Psoas muscle (tissue), 8 donors: ENCODE results near the gene OR10C1. TPM values are rescaled to one million over a fixed set of nuclear protein-coding genes. Genes with fewer than 3 reads are reported as not detected.
"Not testable (repeated sequence)": the region's sequence is repeated elsewhere in the genome, so short reads cannot be mapped to it uniquely, and the experiment has no call there.

Experiments used
- ATAC-seq, 4 donors: fragments of 200-7000 bp; cut with Tn5 transposase; one replicate each; pipeline ENCODE4 v1.9.1; 2020; ENCODE audit warnings: moderate library complexity in 3 of 4, mild to moderate bottlenecking in 2 of 4
- DNase-seq, 2 donors: peaks; one replicate each; pipeline ENCODE4 v3.0.0-alpha.2; 2020
- H3K27ac ChIP-seq: fragments of 200-600 bp; one replicate; pipeline ENCODE4 v1.8.0; 2022
- H3K27me3 ChIP-seq, 3 donors: fragments of 200-600 bp in 1 of 3; one replicate each; pipeline versions ENCODE4 v1.6.1 to v1.8.0; 2013 to 2022; ENCODE audit warnings: low read length in 2 of 3, mild to moderate bottlenecking in 2 of 3, moderate library complexity in 1 of 3; ENCODE audit not compliant: insufficient read depth in 3 of 3
- H3K36me3 ChIP-seq, 2 donors: fragments of 200-600 bp in 1 of 2; one replicate each; pipeline versions ENCODE4 v1.6.1 to v1.8.0; 2013 to 2022; ENCODE audit warnings: low read depth in 1 of 2, mild to moderate bottlenecking in 1 of 2, moderate library complexity in 1 of 2; ENCODE audit not compliant: insufficient read depth in 1 of 2
- H3K4me1 ChIP-seq: fragments of 200-600 bp; one replicate; pipeline ENCODE4 v1.8.0; 2022
- H3K4me3 ChIP-seq: fragments of 200-600 bp; one replicate; pipeline ENCODE4 v1.8.0; 2022; ENCODE audit warnings: mild to moderate bottlenecking
- H3K9me3 ChIP-seq: fragments of 200-600 bp; one replicate; pipeline ENCODE4 v1.8.0; 2022
- WGBS, 3 donors: extraction: QIAGEN DNeasy Blood & Tissue Kit; methylation state at CpG; one replicate each; pipeline versions ENCODE4 v1.1.6 to v1.1.7; 2013; 5-methylcytosine and 5-hydroxymethylcytosine counted together
- intact Hi-C, 2 donors: fragments of 100-400 bp; cut with DNase I; formaldehyde crosslinking; loops; one replicate each; pipeline versions ENCODE4 v1.11.0 to v1.14.2; 2022
- polyA plus RNA-seq, 3 donors: library from polyadenylated mRNA; stranded (reverse); fragments of 200-250 nt; gene quantifications; one replicate each; pipeline ENCODE4 v1.2.3, GENCODE V29; 2013
- total RNA-seq, 4 donors: library from RNA; stranded (reverse); fragmentation: NEBNext Ultra II Directional in 2 of 4; extraction: Animal tissue kit (Norgen Biotek cat#: 25700) in 2 of 4; gene quantifications; one replicate each; pipeline versions ENCODE4 v1.2.1 to v1.2.4, GENCODE V29; 2021 to 2023
- TF ChIP-seq, protein P1 (sequence below): fragments of 200-600 bp; IDR thresholded peaks from one replicate; pipeline ENCODE4 v1.8.0; 2022; ENCODE audit warnings: antibody characterized with exemption
- donor health status: healthy with polysubstance abuse.
- donor health status: DM: no; HTN: no; CAD: no; lungs with moderate emphysema.
- donor health status: Bipolar disorder and iron deficiency.
- donor health status: healthy.
- donor health status: DM: yes; HTN: yes; CAD: no.
- donor health status: DM: no; HTN: no; CAD: no.
- donor health status: DM: no; HTN: no; CAD: no.
- donor health status: DM: yes; HTN: yes; CAD: no.

OR10C1 gene
- total and polyA plus RNA-seq, 7 donors, result not detected

DNA sequence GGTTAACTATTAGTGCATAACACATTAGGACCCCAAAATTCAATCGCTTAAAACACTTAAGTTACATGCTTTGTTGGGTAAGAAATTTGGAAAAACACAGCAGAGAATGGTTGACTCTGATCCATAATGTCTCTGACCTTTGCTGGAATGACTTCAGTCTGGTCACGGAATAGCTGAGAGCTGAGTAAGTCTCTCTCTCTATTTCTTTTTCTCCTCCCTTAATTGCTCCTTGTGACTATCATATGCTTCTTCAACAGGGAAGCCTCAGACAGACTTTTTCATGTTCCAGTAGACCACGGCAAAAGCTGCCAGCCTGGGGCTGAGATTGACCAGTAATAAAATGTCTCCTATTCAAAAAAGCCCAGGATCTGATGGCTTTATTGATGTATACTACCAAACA is 19.6 kb upstream of the OR10C1 start:
- H3K27me3 ChIP-seq, result no peaks in the 10 kb centered on the region
- ATAC-seq, result no peak
- intact Hi-C loops, result no loop called here
- TF ChIP-seq, protein P1, sequence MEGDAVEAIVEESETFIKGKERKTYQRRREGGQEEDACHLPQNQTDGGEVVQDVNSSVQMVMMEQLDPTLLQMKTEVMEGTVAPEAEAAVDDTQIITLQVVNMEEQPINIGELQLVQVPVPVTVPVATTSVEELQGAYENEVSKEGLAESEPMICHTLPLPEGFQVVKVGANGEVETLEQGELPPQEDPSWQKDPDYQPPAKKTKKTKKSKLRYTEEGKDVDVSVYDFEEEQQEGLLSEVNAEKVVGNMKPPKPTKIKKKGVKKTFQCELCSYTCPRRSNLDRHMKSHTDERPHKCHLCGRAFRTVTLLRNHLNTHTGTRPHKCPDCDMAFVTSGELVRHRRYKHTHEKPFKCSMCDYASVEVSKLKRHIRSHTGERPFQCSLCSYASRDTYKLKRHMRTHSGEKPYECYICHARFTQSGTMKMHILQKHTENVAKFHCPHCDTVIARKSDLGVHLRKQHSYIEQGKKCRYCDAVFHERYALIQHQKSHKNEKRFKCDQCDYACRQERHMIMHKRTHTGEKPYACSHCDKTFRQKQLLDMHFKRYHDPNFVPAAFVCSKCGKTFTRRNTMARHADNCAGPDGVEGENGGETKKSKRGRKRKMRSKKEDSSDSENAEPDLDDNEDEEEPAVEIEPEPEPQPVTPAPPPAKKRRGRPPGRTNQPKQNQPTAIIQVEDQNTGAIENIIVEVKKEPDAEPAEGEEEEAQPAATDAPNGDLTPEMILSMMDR, result no peak
- DNase-seq, result no peak
- 49 to 72% (median 65%) methylated on average over 3 of the region's 3 CpGs for WGBS, 3 donors
- no peaks in the 10 kb centered on the region for H3K4me1 ChIP-seq
- H3K4me3 ChIP-seq, result no peak overlapping the region
- no peaks in the 10 kb centered on the region for H3K36me3 ChIP-seq
- no peaks in the 10 kb centered on the region for H3K9me3 ChIP-seq
- no peak overlapping the region for H3K27ac ChIP-seq

- no peak for DNase-seq
- H3K9me3 ChIP-seq, result no peaks in the 10 kb centered on the region
- no peak overlapping the region for H3K4me3 ChIP-seq
- no peak overlapping the region for H3K27ac ChIP-seq
- 83 to 91% (median 87%) methylated on average over 2 of the region's 2 CpGs for WGBS, 3 donors
- no peaks in the 10 kb centered on the region for H3K36me3 ChIP-seq
- H3K4me1 ChIP-seq, result no peaks in the 10 kb centered on the region
- TF ChIP-seq, protein P1, result no peak
- ATAC-seq, result no peak
- intact Hi-C loops, result no loop called here
- H3K27me3 ChIP-seq, result no peaks in the 10 kb centered on the region
Measured at GRCh38 chr6:29424168-29424567, 14.9 kb upstream of the OR10C1 start.

DNA sequence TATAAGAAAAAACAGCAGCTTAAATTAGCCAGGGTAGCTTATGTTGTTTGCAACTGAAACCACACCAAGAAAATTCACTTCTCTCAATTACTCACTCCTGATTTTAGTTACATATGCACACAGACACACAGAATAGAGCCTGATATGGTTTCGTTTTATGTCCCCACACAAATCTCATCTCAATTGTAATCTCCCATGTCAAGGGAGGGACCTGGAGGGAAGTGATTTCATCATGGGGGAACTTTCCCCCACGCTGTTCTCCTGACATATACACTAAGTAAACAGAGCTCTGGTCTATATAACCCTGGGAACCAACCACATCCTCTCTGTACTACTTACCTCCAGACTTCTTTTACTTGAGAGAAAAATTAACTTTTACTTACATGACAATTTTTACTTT is 14.5 kb upstream of the OR10C1 start:
- Histone ChIP-seq H3K4me1 (no peaks in the 10 kb centered on the region), H3K27me3 (no peaks in the 10 kb centered on the region), H3K36me3 (no peaks in the 10 kb centered on the region), H3K9me3 (no peaks in the 10 kb centered on the region), H3K27ac (no peak overlapping the region), H3K4me3 (no peak overlapping the region)
- no peak for DNase-seq
- 14 to 36% (median 26%) methylated on average over 2 of the region's 2 CpGs for WGBS, 3 donors
- ATAC-seq, result no peak
- intact Hi-C loops, result no loop called here
- TF ChIP-seq, protein P1, result no peak

DNA sequence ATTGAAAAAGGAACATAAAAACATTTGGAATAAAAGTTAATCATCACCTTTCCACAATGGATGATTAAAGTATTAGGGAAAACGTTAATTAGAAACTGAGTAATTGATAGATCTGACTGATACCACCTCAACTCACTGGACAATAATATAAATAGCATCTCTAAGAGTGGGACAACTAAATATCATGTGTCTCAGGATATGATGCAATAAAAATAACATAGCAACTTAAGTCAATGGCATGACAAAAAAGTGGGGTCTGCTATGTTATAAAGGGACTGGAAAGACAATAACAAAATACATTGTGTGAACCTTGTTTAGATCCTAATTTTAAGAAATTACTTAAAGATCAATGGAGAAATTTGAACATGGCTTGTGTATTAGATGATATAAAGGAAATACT is 14.0 kb upstream of the OR10C1 start:
- WGBS, 3 donors, result 29 to 48% (median 39%) methylated on average over 1 of the region's 1 CpG
- H3K27me3 ChIP-seq, result no peaks in the 10 kb centered on the region
- TF ChIP-seq, protein P1, result no peak
- intact Hi-C loops, result no loop called here
- no peaks in the 10 kb centered on the region for H3K36me3 ChIP-seq
- ATAC-seq, result no peak
- H3K4me3 ChIP-seq, result no peak overlapping the region
- H3K9me3 ChIP-seq, result no peaks in the 10 kb centered on the region
- H3K27ac ChIP-seq, result no peak overlapping the region
- no peak for DNase-seq
- no peaks in the 10 kb centered on the region for H3K4me1 ChIP-seq

DNA sequence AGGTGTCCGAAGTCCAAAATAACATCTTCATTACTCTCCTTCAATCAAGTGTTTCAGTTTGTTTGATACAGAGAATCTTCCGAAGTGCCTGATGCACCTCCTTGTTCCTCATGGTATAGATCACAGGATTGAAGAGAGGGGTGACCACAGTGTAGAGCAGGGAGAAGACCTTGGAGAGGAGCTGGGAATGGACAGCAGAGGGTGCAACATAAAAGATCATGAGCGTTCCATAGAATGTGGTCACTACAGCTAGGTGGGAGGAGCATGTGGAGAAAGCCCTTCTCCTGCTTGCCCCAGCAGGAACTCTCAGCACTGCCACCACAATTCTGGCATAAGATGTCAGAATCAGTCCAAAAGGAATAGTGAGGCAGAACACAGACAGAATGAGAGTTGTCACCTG is 12.5 kb upstream of the OR10C1 start:
- H3K4me3 ChIP-seq, result no peak overlapping the region
- no peaks in the 10 kb centered on the region for H3K36me3 ChIP-seq
- DNase-seq (no peak), ATAC-seq (no peak)
- WGBS, 3 donors, result 76 to 82% (median 81%) methylated on average over 3 of the region's 3 CpGs
- no peak overlapping the region for H3K27ac ChIP-seq
- no peaks in the 10 kb centered on the region for H3K9me3 ChIP-seq
- intact Hi-C loops, result no loop called here
- no peaks in the 10 kb centered on the region for H3K4me1 ChIP-seq
- TF ChIP-seq, protein P1, result no peak
- no peaks in the 10 kb centered on the region for H3K27me3 ChIP-seq

- ATAC-seq, H3K27me3 ChIP-seq, intact Hi-C loops, H3K4me1 ChIP-seq, H3K9me3 ChIP-seq, H3K36me3 ChIP-seq, H3K4me3 ChIP-seq, DNase-seq, H3K27ac ChIP-seq: not testable (repeated sequence)
- WGBS, 3 donors, result 68 to 75% (median 73%) methylated on average over 18 of the region's 18 CpGs
Measured at GRCh38 chr6:29436730-29437129, 2.4 kb upstream of the OR10C1 start.
